GM21367 (cell line): Measurements from ENCODE around the gene PBLD.

Experiments used
- ATAC-seq: cut with Tn5 transposase; IDR thresholded peaks from one replicate; pipeline ENCODE4 v1.9.1; 2021; ENCODE audit not compliant: unreplicated experiment

PBLD gene

GRCh38 chr10:68238371-68238770, 94.4 kb downstream of the PBLD start:
- ATAC-seq: no peak

- ATAC-seq: no peak
These were observed 95.6 kb downstream of the PBLD start for GRCh38 chr10:68237173-68237572.

- no peak for ATAC-seq
These were observed 97.1 kb downstream of the PBLD start for GRCh38 chr10:68235581-68235980.

GRCh38 chr10:68235111-68235510, 97.6 kb downstream of the PBLD start:
- ATAC-seq: no peak

GRCh38 chr10:68233046-68233445, 99.7 kb downstream of the PBLD start:
- no peak for ATAC-seq
